SK-N-SH treated with all-trans-retinoic acid at 6 μM for 48 hours (cell line): ENCODE measurements around the gene GTF2A1.

Experiments
- BACH2 ChIP-seq: fragments of 250-450 bp; sonication (Bioruptor Pico); IDR thresholded peaks from 2 replicates; pipeline ENCODE4 v1.9.0; 2021; ENCODE audit warnings: mild to moderate bottlenecking, borderline replicate concordance
- CREB5 ChIP-seq: fragments of 250-450 bp; sonication (Bioruptor Pico); IDR thresholded peaks from 2 replicates; pipeline ENCODE4 v1.5.1; 2020; ENCODE audit warnings: low read depth, mild to moderate bottlenecking, moderate library complexity
- ISL1 ChIP-seq: fragments of 250-450 bp; sonication (Bioruptor Pico); IDR thresholded peaks from 2 replicates; pipeline ENCODE4 v2.1.2; 2022; ENCODE audit warnings: mild to moderate bottlenecking, moderate library complexity
- PATZ1 ChIP-seq: fragments of 250-450 bp; sonication (Bioruptor Pico); IDR thresholded peaks from 2 replicates; pipeline ENCODE4 v1.8.0; 2020; ENCODE audit warnings: mild to moderate bottlenecking, moderate library complexity, borderline replicate concordance
- PPARA ChIP-seq: fragments of 250-450 bp; sonication (Bioruptor Pico); IDR thresholded peaks from 2 replicates; pipeline ENCODE4 v1.5.0; 2020; ENCODE audit warnings: mild to moderate bottlenecking, borderline replicate concordance
- RARB ChIP-seq: fragments of 250-450 bp; sonication (Bioruptor Pico); IDR thresholded peaks from 2 replicates; pipeline ENCODE4 v1.8.0; 2021; ENCODE audit warnings: mild to moderate bottlenecking, moderate library complexity
- ZFP3 ChIP-seq: fragments of 250-450 bp; sonication (Bioruptor Pico); IDR thresholded peaks from 2 replicates; pipeline ENCODE4 v1.5.0; 2020; ENCODE audit warnings: mild to moderate bottlenecking, moderate library complexity
- ZFP30 ChIP-seq: fragments of 450-650 bp; formaldehyde crosslinking; IDR thresholded peaks from 2 replicates; pipeline ENCODE4 v1.5.0; 2022; ENCODE audit warnings: mild to moderate bottlenecking, moderate library complexity

GRCh38 chr14:81187832-81188522 lies 32.8 kb downstream of the GTF2A1 start:
- no peak for TF ChIP-seq ISL1
- TF ChIP-seq ZFP30: no peak
- no peak for TF ChIP-seq PATZ1 (CRISPR knock-in tag)
- no peak for TF ChIP-seq BACH2
- no peak for TF ChIP-seq ZFP3 (CRISPR knock-in tag)
- TF ChIP-seq RARB (CRISPR knock-in tag): no peak
- TF ChIP-seq CREB5 (CRISPR knock-in tag): no peak
- TF ChIP-seq PPARA (CRISPR knock-in tag): no peak
